Measurements from ENCODE around the gene ELMO1.

GRCh38 chr7:36916619-36917018, 532.0 kb downstream of the ELMO1 start:
- TF ChIP-seq CTCF (IDR thresholded peaks at IDR 0.05; ENCODE audit: poor library complexity) (no peak), EZH2 (IDR thresholded peaks at IDR 0.05; ENCODE audit: borderline replicate concordance) (no peak)

Data from hepatocyte (in vitro differentiated cells).